Measurements from ENCODE around the gene NYAP2. TPM values are rescaled to one million over a fixed set of nuclear protein-coding genes. Genes with fewer than 3 reads are reported as not detected.

Gene NYAP2
- total and polyA plus RNA-seq, 10 of the 15 experiments (the other 5 are each of a cell fraction or from before 2014, with no cell fraction given): 0.03 TPM; not detected in 9

- CTCF ChIA-PET: interaction anchor here (0.6 kb wide), 1 partner anchor 375 kb away, joined by 3 read pairs; no protein-coding TSS in a partner anchor
- RAD21 ChIA-PET (ENCODE audit: unreplicated experiment): no interaction called here
- Histone ChIP-seq H4K20me1 (ENCODE audit: control insufficient read depth, insufficient read depth) (no peaks in the 10 kb centered on the region), H3K79me2 (ENCODE audit: control insufficient read depth, insufficient read depth, low read length) (no peaks in the 10 kb centered on the region), H3K4me3 (no peak overlapping the region), H3K4me2 (ENCODE audit: control insufficient read depth, insufficient read depth) (no peak overlapping the region), H3K9me3 (replicated peaks; ENCODE audit: control insufficient read depth, insufficient read depth, low read length) (no peaks in the 10 kb centered on the region), H3K4me1 (ENCODE audit: control insufficient read depth, insufficient read depth, low read length) (no peaks in the 10 kb centered on the region), H3K36me3 (ENCODE audit: control insufficient read depth in 2 of 2, insufficient read depth in 2 of 2, low read length in 1 of 2) (no peaks in the 10 kb centered on the region), H3K27me3 (replicated peaks in 1 of 2; ENCODE audit: control insufficient read depth in 2 of 2, insufficient read depth in 2 of 2, low read length in 1 of 2) (no peaks in the 10 kb centered on the region), H3K27ac (ENCODE audit: control insufficient read depth, insufficient read depth) (no peak overlapping the region), H3K9ac (ENCODE audit: control insufficient read depth, insufficient read depth, low read length) (no peak overlapping the region), H2AFZ (ENCODE audit: control insufficient read depth, low read depth, low read length) (no peak overlapping the region)
- no TSS peak for BruUV-seq (replicated peaks)
- no peak for DNase-seq (ENCODE audit: low read depth, low spot score)
- intact Hi-C loops (cut with micrococcal nuclease; ENCODE audit: unreplicated experiment) (no loop called here), in situ Hi-C loops (cut with MboI) (no loop called here)
- no peak for ATAC-seq
- SMC1A ChIA-PET (ENCODE audit: uncharacterized antibody, unreplicated experiment): no interaction called here
- POLR2A ChIA-PET: no interaction called here
- no peak for FAIRE-seq
- 71% methylated on average over 1 of the region's 1 CpG for WGBS (ENCODE audit: insufficient coverage, insufficient replicate concordance, low lambda C conversion rate, missing lambda C conversion rate)
- TF ChIP-seq EZH2 (IDR thresholded peaks at IDR 0.05; ENCODE audit: borderline replicate concordance, control insufficient read depth, low read depth, low read length) (no peak), CHD4 (IDR thresholded peaks at IDR 0.05) (no peak), RB1 (IDR thresholded peaks at IDR 0.05; ENCODE audit: borderline replicate concordance) (no peak), RAD21 (IDR thresholded peaks at IDR 0.05; ENCODE audit: insufficient read depth, low read depth, low read length) (no peak), ZZZ3 (IDR thresholded peaks at IDR 0.05; ENCODE audit: control insufficient read depth, insufficient read length, low read depth) (no peak), RELB (IDR thresholded peaks at IDR 0.05; ENCODE audit: low read depth) (no peak), NR2C1 (IDR thresholded peaks at IDR 0.05) (no peak), KAT2A (conservative IDR thresholded peaks at IDR 0.05; ENCODE audit: control insufficient read depth, low read depth, low read length) (no peak), IKZF1 (conservative IDR thresholded peaks at IDR 0.05) (no peak), NBN (IDR thresholded peaks at IDR 0.05) (no peak), BACH1 (IDR thresholded peaks at IDR 0.05; ENCODE audit: borderline replicate concordance) (no peak), MEF2A (IDR thresholded peaks at IDR 0.05; ENCODE audit: insufficient read depth, low read depth, low read length) (no peak), TBL1XR1 (IDR thresholded peaks at IDR 0.05; ENCODE audit: low read depth, low read length) (no peak), MEF2B (IDR thresholded peaks at IDR 0.05; ENCODE audit: partially characterized antibody, poor library complexity, severe bottlenecking) (no peak), MXI1 (IDR thresholded peaks at IDR 0.05; ENCODE audit: low read depth, low read length) (no peak), CUX1 (IDR thresholded peaks at IDR 0.05; ENCODE audit: insufficient replicate concordance, low read depth, low read length) (no peak), RFX5 (IDR thresholded peaks at IDR 0.05; ENCODE audit: low read depth, low read length) (no peak), NRF1 (conservative IDR thresholded peaks at IDR 0.05; ENCODE audit: low read depth, low read length) (no peak)
Observed at GRCh38 chr2:225463449-225463848, 63.9 kb downstream of the NYAP2 start.

All from GM12878 (cell line).